ENCODE data around the gene UBXN10.

The UBXN10 gene

GRCh38 chr1:20166051-20166450 lies 19.8 kb upstream of the UBXN10 start:
- TF ChIP-seq CTCF (IDR thresholded peaks at IDR 0.05; ENCODE audit: insufficient read depth, low read length, poor library complexity, severe bottlenecking): no peak
- no peak for DNase-seq (ENCODE audit: extremely low read depth, insufficient read length)
- Histone ChIP-seq H3K4me3 (replicated peaks; ENCODE audit: low read depth, low read length) (no peak overlapping the region), H3K36me3 (ENCODE audit: control insufficient read depth, insufficient read depth, low read length) (no peaks in the 10 kb centered on the region), H3K27me3 (replicated peaks; ENCODE audit: control insufficient read depth, insufficient read depth, low read length) (no peaks in the 10 kb centered on the region)

DNA sequence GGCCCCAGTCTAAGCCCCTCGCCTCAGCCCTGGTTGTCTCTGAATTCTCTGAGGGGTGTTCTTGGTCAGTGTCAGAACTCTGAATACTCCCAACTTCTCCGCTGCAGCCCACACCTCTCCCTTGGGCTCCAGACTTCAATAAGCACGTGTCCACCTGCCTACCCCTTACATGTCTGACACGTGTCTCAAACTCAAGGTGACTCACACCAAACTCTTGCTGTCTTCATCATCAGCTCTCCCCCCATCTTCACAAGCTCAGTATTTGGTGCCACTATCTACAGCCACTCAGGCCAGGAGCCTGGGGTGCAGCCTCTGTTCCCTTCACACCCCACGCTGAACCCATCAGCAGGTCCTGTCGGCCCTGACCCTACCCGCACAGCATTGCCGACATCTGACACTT lies 18.8 kb upstream of the UBXN10 start:
- no peak for TF ChIP-seq CTCF (IDR thresholded peaks at IDR 0.05; ENCODE audit: insufficient read depth, low read length, poor library complexity, severe bottlenecking)
- no peak overlapping the region for H3K4me3 ChIP-seq (replicated peaks; ENCODE audit: low read depth, low read length)
- H3K27me3 ChIP-seq (replicated peaks; ENCODE audit: control insufficient read depth, insufficient read depth, low read length): no peaks in the 10 kb centered on the region
- DNase-seq (ENCODE audit: extremely low read depth, insufficient read length): no peak
- no peaks in the 10 kb centered on the region for H3K36me3 ChIP-seq (ENCODE audit: control insufficient read depth, insufficient read depth, low read length)

DNA sequence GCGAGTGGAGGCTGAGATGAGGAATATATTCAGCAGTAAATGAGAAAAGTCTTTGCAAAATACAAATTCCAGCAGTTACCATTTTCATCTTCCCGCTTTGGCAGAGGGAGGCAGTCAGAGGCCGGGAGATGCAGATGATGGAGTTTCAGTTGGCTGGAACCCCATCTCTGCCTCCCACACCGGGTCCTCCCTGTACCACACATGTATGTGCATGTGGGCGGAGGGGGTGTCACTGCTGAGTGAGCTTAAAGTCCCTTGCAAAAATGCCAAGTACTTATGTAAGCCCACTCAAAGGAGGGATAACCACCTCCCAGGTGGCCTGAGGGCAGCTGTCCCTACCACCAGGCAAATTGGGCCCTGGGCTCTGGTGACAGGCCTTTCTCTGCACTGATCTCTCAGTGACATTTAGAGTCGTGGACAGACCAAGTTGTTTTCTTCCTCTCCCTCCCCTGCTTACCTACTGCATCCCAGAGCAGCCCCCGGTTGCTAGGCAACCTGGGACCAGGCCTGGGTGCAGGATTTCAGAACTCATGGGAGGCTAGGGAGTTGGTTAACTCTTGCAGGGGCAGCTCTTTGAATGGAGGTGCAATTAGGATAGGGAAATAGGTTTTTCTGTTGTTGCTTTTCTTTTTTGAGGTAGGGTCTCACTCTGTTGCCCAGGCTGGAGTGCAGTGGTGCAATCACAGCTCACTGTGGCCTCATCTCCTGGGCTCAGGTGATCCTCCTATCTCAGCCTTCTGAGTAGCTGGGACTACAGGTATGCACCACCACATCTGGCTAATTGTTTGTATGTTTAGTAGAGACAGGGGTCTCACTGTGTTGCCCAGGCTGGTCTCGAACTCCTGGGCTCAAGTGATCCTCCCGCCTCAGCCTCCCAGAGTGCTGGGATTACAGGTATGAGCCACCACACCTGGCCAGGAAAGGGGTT lies 17.1 kb upstream of the UBXN10 start:
- no peak overlapping the region for H3K4me3 ChIP-seq (replicated peaks; ENCODE audit: low read depth, low read length)
- H3K36me3 ChIP-seq (ENCODE audit: control insufficient read depth, insufficient read depth, low read length): no peaks in the 10 kb centered on the region
- no peak for TF ChIP-seq CTCF (IDR thresholded peaks at IDR 0.05; ENCODE audit: insufficient read depth, low read length, poor library complexity, severe bottlenecking)
- no peaks in the 10 kb centered on the region for H3K27me3 ChIP-seq (replicated peaks; ENCODE audit: control insufficient read depth, insufficient read depth, low read length)
- no peak for DNase-seq (ENCODE audit: extremely low read depth, insufficient read length)

GRCh38 chr1:20169932-20170331 lies 16.0 kb upstream of the UBXN10 start:
- no peaks in the 10 kb centered on the region for H3K27me3 ChIP-seq (replicated peaks; ENCODE audit: control insufficient read depth, insufficient read depth, low read length)
- no peak for TF ChIP-seq CTCF (IDR thresholded peaks at IDR 0.05; ENCODE audit: insufficient read depth, low read length, poor library complexity, severe bottlenecking)

GRCh38 chr1:20172033-20172590 lies 13.8 kb upstream of the UBXN10 start:
- Histone ChIP-seq H3K36me3 (ENCODE audit: control insufficient read depth, insufficient read depth, low read length) (no peaks in the 10 kb centered on the region), H3K27me3 (replicated peaks; ENCODE audit: control insufficient read depth, insufficient read depth, low read length) (no peaks in the 10 kb centered on the region), H3K4me3 (replicated peaks; ENCODE audit: low read depth, low read length) (no peak overlapping the region)
- no peak for TF ChIP-seq CTCF (IDR thresholded peaks at IDR 0.05; ENCODE audit: insufficient read depth, low read length, poor library complexity, severe bottlenecking)
- DNase-seq (ENCODE audit: extremely low read depth, insufficient read length): no peak

More at GRCh38 chr1:20169932-20170331, 16.0 kb upstream of the UBXN10 start:
- Histone ChIP-seq H3K4me3 (replicated peaks; ENCODE audit: low read depth, low read length) (no peak overlapping the region), H3K36me3 (ENCODE audit: control insufficient read depth, insufficient read depth, low read length) (no peaks in the 10 kb centered on the region)
- no peak for DNase-seq (ENCODE audit: extremely low read depth, insufficient read length)

All from GM06990 (cell line).